SHP77 (cell line): ENCODE results near the gene GGNBP2.

Experiments used
- DNase-seq, 2 experiments: peaks; one replicate each; lab custom pipeline; 2025; lab: John Stamatoyannopoulos, UW

Gene GGNBP2

DNA sequence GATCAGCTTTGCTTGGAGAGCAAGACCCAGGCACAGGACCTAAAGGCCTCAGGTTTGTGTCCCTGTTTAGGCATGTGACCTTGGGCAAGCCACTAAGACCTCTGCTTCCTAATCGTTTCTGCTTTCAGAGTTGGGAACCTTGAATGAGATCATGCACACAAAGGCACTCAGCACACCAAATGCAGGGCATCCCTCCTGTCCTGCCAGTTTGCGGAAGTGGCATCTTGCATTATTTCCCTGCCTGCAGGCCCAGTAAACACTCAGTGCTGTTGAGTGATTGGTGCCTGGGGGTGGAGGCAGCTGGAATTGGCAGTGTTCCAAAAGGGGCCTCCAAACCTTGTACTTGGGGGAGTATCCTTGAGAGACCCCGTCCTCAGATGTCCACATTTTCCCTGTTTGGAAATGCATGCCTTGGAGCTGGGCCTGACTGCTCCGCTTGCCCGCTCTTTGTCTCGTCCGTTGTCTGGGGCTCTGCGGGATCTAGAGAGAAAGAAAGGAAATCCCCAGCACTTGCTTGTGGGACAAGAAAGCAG is 85.3 kb downstream of the GGNBP2 start:
- no peak for DNase-seq

DNA sequence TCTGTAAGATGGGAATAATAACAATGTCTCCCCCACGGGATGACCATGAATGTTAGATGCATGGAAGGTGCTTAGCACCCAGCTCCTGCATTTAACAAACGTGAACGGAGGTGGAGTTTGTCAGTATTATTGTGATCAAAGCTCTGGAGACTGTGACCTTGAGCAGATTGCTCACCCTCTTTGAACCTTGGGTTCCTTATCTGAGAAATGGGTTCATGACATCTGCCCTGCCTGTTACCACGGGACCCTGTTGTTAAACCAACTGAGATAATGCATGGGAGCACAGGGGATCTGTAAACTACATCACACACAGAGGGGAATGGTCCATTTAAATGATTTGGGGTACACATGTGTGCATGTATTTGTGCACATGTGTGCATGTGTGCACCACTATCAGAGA is 86.3 kb downstream of the GGNBP2 start:
- no peak for DNase-seq

DNA sequence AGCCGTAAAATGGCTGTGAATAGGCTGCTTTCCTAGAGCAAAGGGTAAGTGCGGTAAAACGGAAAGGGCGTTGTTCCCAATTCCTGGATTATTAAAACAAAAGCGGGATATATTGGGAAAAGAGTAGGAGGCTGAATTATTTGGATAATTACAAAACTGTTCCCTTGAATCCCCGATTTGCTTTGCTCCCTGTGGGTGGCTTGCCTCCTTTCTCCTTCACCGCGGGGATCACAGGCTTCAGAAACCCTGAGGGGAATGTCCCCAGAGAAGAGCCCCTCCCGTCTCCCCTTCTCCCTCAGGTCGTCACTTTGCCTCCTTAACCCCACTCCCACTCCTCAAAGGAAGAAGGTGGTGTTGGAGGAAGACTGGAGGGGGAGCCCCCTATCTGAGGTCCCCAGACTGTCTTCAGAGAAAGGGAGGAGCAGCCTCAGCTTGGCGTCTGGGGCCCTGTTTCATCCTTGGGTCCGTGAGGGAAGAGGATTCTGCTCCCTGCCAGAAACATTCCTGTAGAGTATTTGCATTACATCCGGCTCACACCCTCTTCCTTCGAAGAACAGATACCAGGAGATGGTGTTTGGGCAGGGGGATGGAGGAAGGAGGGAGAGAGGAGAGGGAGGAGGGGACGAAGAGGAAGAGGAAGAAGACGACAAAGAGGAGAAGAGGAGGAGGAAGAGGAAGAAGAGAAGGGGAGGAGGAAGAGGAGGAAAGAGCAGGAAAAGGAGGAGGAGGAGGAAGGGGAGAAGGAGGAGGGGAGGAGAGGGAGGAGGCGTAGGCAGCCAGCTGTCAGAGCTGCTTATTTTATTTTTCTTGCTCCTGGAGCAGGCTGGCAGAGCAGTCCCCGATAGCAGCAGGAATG is 88.4 kb downstream of the GGNBP2 start:
- DNase-seq = no peak
